ENCODE results near the gene NUMA1. TPM values are rescaled to one million over a fixed set of nuclear protein-coding genes. Genes with fewer than 3 reads are reported as not detected.

NUMA1 gene
- total and polyA plus RNA-seq, 2 of the 13 experiments (the other 11 are each of a cell fraction or from before 2014, with no cell fraction given) = 57.3 to 60.2 TPM

DNA sequence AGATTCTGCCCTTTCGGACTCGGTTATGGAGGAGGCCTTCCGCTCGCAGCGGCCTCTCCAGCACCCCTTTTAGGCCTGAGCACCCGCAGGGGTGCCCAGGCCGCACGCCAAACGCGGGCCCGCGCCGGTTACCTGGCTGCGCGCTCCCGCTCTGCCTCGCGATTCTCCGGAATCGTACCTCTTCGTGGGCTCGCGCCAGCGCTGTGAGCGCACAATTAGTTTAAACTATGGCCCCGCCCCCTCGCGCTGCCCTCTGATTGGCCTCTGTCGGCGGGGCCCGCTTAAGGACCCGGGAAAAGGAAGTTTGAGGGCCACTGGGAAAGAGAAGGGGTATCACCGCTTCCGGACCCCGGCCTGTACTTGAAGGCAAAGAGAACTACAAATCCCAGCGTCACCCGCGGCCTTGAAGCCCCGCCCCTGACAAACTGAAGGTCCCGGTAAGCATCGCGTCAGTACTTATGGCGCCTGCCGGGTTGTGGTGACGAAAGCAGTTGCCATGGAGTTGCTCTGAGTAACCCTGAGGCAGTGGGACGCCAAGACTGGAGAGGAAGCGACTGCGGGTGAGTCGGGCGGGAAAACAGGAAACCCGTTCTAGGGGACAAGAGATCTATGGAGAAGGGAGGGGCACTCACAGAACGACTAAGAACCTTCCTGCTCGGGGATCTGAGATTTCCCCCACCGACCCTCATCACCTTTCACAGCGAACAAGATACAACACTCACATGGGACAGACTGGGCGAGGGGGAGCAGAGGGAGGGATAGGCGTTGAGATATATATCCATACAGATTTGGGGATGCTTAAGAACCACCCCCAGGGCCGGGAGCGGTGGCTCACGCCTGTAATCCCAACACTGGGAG, at the start of gene NUMA1, which contains the start of gene LRRC51 (continued):
- TF ChIP-seq AKAP8 (CRISPR knock-in tag; IDR thresholded peaks at IDR 0.05) (no peak), ZNF879 (CRISPR knock-in tag; IDR thresholded peaks at IDR 0.05) (no peak), ZNF292 (CRISPR knock-in tag; IDR thresholded peaks at IDR 0.05; ENCODE audit: borderline replicate concordance, low read depth) (no peak), KDM4B (CRISPR knock-in tag; IDR thresholded peaks at IDR 0.05) (no peak; the same call in 1 of the 2 replicates), TEAD2 (CRISPR knock-in tag; IDR thresholded peaks at IDR 0.05) (no peak), ZNF772 (CRISPR knock-in tag; IDR thresholded peaks at IDR 0.05) (0 out of 2 replicates have a peak, but pooled peaks have one; percentile 46), ZMYM2 (CRISPR knock-in tag; IDR thresholded peaks at IDR 0.05) (no peak), ZNF570 (CRISPR knock-in tag; IDR thresholded peaks at IDR 0.05; ENCODE audit: borderline replicate concordance) (no peak), CENPX (CRISPR knock-in tag; IDR thresholded peaks at IDR 0.05) (no peak), ZNF552 (CRISPR knock-in tag; IDR thresholded peaks at IDR 0.05; ENCODE audit: borderline replicate concordance) (no peak), ZNF644 (CRISPR knock-in tag; IDR thresholded peaks at IDR 0.05; ENCODE audit: low read depth) (no peak), THAP11 (CRISPR knock-in tag; IDR thresholded peaks at IDR 0.05) (peak; percentile 99), ZNF841 (CRISPR knock-in tag; IDR thresholded peaks at IDR 0.05; ENCODE audit: borderline replicate concordance) (no peak), ZNF614 (CRISPR knock-in tag; IDR thresholded peaks at IDR 0.05; ENCODE audit: borderline replicate concordance) (peak; percentile 57; the same call in 1 of the 2 replicates), ZNF605 (CRISPR knock-in tag; IDR thresholded peaks at IDR 0.05) (peak; percentile 76), HNRNPK (IDR thresholded peaks at IDR 0.05; ENCODE audit: low read depth, low read length, poor library complexity, severe bottlenecking) (no peak), CEBPG (CRISPR knock-in tag; IDR thresholded peaks at IDR 0.05) (peak; percentile 41; the same call in 1 of the 2 replicates), PHF8 (CRISPR knock-in tag; IDR thresholded peaks at IDR 0.05) (peak; percentile 91), MYC (CRISPR knock-in tag; IDR thresholded peaks at IDR 0.05; ENCODE audit: borderline replicate concordance) (peak; percentile 67; the same call in 1 of the 2 replicates), MAF1 (CRISPR knock-in tag; IDR thresholded peaks at IDR 0.05; ENCODE audit: borderline replicate concordance) (no peak), ZKSCAN1 (IDR thresholded peaks at IDR 0.05; ENCODE audit: low read length) (no peak), FOXA3 (CRISPR knock-in tag; IDR thresholded peaks at IDR 0.05) (no peak; the same call in 1 of the 2 replicates)
- TF ChIP-seq, protein P1, sequence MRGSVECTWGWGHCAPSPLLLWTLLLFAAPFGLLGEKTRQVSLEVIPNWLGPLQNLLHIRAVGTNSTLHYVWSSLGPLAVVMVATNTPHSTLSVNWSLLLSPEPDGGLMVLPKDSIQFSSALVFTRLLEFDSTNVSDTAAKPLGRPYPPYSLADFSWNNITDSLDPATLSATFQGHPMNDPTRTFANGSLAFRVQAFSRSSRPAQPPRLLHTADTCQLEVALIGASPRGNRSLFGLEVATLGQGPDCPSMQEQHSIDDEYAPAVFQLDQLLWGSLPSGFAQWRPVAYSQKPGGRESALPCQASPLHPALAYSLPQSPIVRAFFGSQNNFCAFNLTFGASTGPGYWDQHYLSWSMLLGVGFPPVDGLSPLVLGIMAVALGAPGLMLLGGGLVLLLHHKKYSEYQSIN (CRISPR knock-in tag; IDR thresholded peaks at IDR 0.05; ENCODE audit: borderline replicate concordance) = no peak
- TF ChIP-seq, protein P2, sequence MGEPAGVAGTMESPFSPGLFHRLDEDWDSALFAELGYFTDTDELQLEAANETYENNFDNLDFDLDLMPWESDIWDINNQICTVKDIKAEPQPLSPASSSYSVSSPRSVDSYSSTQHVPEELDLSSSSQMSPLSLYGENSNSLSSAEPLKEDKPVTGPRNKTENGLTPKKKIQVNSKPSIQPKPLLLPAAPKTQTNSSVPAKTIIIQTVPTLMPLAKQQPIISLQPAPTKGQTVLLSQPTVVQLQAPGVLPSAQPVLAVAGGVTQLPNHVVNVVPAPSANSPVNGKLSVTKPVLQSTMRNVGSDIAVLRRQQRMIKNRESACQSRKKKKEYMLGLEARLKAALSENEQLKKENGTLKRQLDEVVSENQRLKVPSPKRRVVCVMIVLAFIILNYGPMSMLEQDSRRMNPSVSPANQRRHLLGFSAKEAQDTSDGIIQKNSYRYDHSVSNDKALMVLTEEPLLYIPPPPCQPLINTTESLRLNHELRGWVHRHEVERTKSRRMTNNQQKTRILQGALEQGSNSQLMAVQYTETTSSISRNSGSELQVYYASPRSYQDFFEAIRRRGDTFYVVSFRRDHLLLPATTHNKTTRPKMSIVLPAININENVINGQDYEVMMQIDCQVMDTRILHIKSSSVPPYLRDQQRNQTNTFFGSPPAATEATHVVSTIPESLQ (CRISPR knock-in tag; conservative IDR thresholded peaks at IDR 0.05) = no peak
- TF ChIP-seq, protein P3, sequence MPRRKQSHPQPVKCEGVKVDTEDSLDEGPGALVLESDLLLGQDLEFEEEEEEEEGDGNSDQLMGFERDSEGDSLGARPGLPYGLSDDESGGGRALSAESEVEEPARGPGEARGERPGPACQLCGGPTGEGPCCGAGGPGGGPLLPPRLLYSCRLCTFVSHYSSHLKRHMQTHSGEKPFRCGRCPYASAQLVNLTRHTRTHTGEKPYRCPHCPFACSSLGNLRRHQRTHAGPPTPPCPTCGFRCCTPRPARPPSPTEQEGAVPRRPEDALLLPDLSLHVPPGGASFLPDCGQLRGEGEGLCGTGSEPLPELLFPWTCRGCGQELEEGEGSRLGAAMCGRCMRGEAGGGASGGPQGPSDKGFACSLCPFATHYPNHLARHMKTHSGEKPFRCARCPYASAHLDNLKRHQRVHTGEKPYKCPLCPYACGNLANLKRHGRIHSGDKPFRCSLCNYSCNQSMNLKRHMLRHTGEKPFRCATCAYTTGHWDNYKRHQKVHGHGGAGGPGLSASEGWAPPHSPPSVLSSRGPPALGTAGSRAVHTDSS (CRISPR knock-in tag; conservative IDR thresholded peaks at IDR 0.05) = no peak
- TF ChIP-seq, protein P4, sequence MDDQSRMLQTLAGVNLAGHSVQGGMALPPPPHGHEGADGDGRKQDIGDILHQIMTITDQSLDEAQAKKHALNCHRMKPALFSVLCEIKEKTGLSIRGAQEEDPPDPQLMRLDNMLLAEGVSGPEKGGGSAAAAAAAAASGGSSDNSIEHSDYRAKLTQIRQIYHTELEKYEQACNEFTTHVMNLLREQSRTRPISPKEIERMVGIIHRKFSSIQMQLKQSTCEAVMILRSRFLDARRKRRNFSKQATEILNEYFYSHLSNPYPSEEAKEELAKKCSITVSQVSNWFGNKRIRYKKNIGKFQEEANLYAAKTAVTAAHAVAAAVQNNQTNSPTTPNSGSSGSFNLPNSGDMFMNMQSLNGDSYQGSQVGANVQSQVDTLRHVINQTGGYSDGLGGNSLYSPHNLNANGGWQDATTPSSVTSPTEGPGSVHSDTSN (CRISPR knock-in tag; IDR thresholded peaks at IDR 0.05; ENCODE audit: borderline replicate concordance) = no peak
